GM15510 (cell line): ENCODE measurements around the gene IFIT3.

ENCODE experiments used
- POLR2A ChIP-seq: IDR thresholded peaks from 3 replicates; pipeline ENCODE4 v1.6.1; 2011; ENCODE audit warnings: borderline replicate concordance; ENCODE audit not compliant: insufficient read length; ENCODE audit errors: extremely low read depth

The IFIT3 gene

GRCh38 chr10:89301721-89302445, 25.9 kb upstream of the IFIT3 start, which contains the start of gene IFIT2:
Gene IFIT2, plus strand, starts transcription at chr10:89302046. Its CDS starts 78 bp downstream, at chr10:89302124.
- peak; percentile 56 for TF ChIP-seq POLR2A

- TF ChIP-seq POLR2A: no peak
Observed at GRCh38 chr10:89302625-89303024, 25.2 kb upstream of the IFIT3 start.

GRCh38 chr10:89303161-89303560, 24.6 kb upstream of the IFIT3 start:
- no peak for TF ChIP-seq POLR2A

- no peak for TF ChIP-seq POLR2A
Observed at GRCh38 chr10:89304026-89304425, 23.8 kb upstream of the IFIT3 start.

DNA sequence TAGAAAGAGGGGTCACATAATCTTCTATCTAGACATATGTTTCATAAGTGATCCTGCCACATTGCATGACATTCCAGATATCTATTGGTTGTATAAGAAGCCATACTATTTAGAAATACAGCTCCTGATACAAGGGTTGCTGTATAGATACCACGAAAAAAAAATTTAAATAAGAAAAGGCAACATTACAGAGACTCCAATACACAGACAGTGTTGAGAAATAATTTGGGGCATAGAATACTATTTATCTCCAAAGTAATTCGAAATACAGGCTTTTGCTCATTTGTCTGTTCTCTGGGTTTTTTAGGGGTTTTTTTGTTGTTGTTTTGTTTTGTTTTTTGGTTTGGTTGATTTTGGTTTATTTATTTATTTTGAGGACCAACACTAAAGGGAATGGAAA, 23.4 kb upstream of the IFIT3 start:
- no peak for TF ChIP-seq POLR2A

DNA sequence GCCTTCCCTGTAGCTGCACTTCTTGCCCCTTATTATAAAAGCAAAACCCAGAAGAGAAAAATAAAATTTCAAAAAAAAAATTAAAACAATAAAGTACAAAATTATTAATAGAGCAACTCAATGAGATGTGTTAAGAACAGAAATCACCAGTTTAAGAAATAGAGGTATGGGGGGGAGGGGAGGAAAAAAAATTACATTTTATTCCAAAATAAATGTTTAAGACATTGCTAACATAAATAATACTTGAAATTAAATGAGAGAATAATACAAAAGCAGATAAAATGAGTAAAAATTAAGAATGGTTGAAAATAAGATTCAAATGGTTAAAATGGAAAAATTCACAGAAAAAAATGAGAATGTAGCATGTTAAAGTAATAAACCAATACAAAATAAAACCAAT, 22.9 kb upstream of the IFIT3 start:
- no peak for TF ChIP-seq POLR2A

DNA sequence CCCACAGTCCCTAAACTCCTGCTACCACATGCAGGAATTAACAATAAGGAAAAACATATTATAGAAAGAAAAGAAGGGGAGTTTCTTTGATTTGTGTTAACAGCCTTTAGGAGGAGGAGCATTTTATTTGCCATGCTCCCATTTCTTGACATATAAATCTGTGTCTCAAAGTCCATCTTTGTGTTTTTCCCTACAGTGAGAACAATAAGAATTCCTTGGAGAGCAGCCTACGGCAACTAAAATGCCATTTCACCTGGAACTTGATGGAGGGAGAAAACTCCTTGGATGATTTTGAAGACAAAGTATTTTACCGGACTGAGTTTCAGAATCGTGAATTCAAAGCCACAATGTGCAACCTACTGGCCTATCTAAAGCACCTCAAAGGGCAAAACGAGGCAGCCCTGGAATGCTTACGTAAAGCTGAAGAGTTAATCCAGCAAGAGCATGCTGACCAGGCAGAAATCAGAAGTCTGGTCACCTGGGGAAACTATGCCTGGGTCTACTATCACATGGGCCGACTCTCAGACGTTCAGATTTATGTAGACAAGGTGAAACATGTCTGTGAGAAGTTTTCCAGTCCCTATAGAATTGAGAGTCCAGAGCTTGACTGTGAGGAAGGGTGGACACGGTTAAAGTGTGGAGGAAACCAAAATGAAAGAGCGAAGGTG, 21.9 kb upstream of the IFIT3 start:
- TF ChIP-seq POLR2A: no peak

- no peak for TF ChIP-seq POLR2A
Observed at GRCh38 chr10:89306434-89307268, 21.1 kb upstream of the IFIT3 start.

- no peak for TF ChIP-seq POLR2A
Observed at GRCh38 chr10:89307269-89307577, 20.6 kb upstream of the IFIT3 start.

- TF ChIP-seq POLR2A: no peak
Observed at GRCh38 chr10:89308266-89308665, 19.5 kb upstream of the IFIT3 start.

DNA sequence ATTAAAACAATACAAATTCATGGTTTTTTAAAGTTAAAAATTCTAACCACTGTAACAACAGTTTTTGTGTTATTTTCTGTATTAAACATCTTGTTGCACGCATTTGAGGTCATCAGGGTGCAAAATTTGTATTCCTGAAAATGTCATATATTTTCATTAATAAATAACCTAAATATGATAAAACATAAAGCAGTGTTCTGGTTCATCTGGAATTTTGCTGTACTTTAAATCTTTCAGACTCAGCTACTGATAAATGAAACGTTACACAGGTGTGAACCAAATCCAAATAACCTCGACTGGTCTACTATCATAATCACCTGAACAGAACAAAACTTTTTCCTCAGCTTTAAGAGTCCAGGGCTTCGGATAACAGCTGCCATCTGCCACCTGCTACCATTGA, 19.1 kb upstream of the IFIT3 start:
- TF ChIP-seq POLR2A: no peak

- no peak for TF ChIP-seq POLR2A
Observed at GRCh38 chr10:89309156-89310055, 18.4 kb upstream of the IFIT3 start.

- no peak for TF ChIP-seq POLR2A
Observed at GRCh38 chr10:89310056-89310893, 17.5 kb upstream of the IFIT3 start.

DNA sequence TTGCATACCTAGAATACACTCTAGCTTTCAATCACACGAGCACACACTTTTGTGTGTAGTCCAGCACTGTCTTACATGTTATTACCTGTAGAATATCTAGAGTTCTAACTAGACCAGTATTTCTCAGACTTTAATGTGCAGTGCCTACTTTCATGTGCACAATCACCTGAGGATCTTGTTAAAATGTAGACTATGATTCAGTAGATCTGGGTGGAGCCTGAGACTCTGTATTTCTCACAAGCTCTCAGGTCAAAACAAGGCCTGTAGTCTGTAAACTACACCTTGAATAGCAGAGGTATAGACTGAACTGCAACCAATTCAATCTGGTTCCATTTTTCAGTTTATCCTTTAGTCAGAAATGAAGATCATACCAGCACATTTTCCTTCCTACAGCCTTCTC, 14.8 kb upstream of the IFIT3 start:
- TF ChIP-seq POLR2A: no peak
